Omental fat pad (tissue), 4 donors: ENCODE measurements around the gene MVB12B. TPM values are rescaled to one million over a fixed set of nuclear protein-coding genes. Genes with fewer than 3 reads are reported as not detected.
"Not testable (repeated sequence)": the region's sequence is repeated elsewhere in the genome, so short reads cannot be mapped to it uniquely, and the experiment has no call there.

ENCODE experiments used
- ATAC-seq: fragments of 150-250 bp; one replicate; pipeline ENCODE4 v1.9.1; 2016; ENCODE audit warnings: mild to moderate bottlenecking, moderate library complexity; ENCODE audit not compliant: low FRiP score
- DNase-seq: peaks from one replicate; pipeline ENCODE4 v3.0.0-alpha.2; 2019; ENCODE audit warnings: low spot score
- total RNA-seq, 4 donors: library from RNA; depleted of rRNA; stranded (reverse); fragments of >200 nt; gene quantifications; one replicate each; pipeline ENCODE4 v1.1.0, GENCODE V29; 2016
- TF ChIP-seq, protein P1 (sequence below), 3 donors: fragments of 450-650 bp; IDR thresholded peaks; one replicate each; pipeline ENCODE4 v1.5.1; 2016 to 2017; ENCODE audit warnings: antibody characterized with exemption in 3 of 3, mild to moderate bottlenecking in 3 of 3, moderate library complexity in 2 of 3

Gene MVB12B, protein sequence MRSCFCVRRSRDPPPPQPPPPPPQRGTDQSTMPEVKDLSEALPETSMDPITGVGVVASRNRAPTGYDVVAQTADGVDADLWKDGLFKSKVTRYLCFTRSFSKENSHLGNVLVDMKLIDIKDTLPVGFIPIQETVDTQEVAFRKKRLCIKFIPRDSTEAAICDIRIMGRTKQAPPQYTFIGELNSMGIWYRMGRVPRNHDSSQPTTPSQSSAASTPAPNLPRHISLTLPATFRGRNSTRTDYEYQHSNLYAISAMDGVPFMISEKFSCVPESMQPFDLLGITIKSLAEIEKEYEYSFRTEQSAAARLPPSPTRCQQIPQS
- 10 to 100 TPM in 2 of 4 donors, 1 to 10 TPM in 2; 5.5 to 21.4 (median 11.6) TPM for total RNA-seq

- ATAC-seq (peak; percentile 87), DNase-seq (no peak)
- TF ChIP-seq, protein P1, sequence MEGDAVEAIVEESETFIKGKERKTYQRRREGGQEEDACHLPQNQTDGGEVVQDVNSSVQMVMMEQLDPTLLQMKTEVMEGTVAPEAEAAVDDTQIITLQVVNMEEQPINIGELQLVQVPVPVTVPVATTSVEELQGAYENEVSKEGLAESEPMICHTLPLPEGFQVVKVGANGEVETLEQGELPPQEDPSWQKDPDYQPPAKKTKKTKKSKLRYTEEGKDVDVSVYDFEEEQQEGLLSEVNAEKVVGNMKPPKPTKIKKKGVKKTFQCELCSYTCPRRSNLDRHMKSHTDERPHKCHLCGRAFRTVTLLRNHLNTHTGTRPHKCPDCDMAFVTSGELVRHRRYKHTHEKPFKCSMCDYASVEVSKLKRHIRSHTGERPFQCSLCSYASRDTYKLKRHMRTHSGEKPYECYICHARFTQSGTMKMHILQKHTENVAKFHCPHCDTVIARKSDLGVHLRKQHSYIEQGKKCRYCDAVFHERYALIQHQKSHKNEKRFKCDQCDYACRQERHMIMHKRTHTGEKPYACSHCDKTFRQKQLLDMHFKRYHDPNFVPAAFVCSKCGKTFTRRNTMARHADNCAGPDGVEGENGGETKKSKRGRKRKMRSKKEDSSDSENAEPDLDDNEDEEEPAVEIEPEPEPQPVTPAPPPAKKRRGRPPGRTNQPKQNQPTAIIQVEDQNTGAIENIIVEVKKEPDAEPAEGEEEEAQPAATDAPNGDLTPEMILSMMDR (IDR thresholded peaks at IDR 0.05): no peak
These were observed at the start of gene MVB12B for GRCh38 chr9:126326228-126327005. TSS of gene MVB12B (plus strand) at chr9:126326829. CDS start at chr9:126326930, 101 bp downstream.

GRCh38 chr9:126283799-126284465 is 42.7 kb upstream of the MVB12B start:
- ATAC-seq (no peak), DNase-seq (no peak)
- TF ChIP-seq, protein P1 (IDR thresholded peaks at IDR 0.05): no peak

DNA sequence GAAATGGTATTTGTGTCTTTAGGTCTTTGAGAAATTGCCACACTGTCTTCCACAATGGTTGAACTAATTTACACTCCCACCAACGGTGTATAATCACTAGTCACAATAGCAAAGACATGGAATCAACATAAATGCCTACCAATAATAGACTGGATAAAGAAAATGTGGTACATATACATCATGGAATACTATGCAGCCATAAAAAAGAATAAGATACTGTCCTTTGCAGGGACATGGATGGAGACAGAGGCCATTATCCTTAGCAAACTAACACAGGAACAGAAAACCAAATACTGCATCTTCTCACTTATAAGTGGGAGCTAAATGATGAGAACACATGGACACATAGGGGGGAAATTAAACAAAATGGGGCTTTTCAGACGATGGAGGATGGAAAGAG is 41.0 kb upstream of the MVB12B start:
- not testable (repeated sequence) for DNase-seq, ATAC-seq

GRCh38 chr9:126287166-126287866 is 39.3 kb upstream of the MVB12B start:
- ATAC-seq (no peak), DNase-seq (no peak)
- TF ChIP-seq, protein P1 (IDR thresholded peaks at IDR 0.05): no peak

GRCh38 chr9:126290871-126291270 is 35.8 kb upstream of the MVB12B start:
- DNase-seq (no peak), ATAC-seq (no peak)
- TF ChIP-seq, protein P1 (IDR thresholded peaks at IDR 0.05): no peak

GRCh38 chr9:126291925-126292324 is 34.7 kb upstream of the MVB12B start:
- TF ChIP-seq, protein P1 (IDR thresholded peaks at IDR 0.05): no peak
- ATAC-seq (no peak), DNase-seq (no peak)
